ENCODE data around the gene ENOX1. TPM values are rescaled to one million over a fixed set of nuclear protein-coding genes. Genes with fewer than 3 reads are reported as not detected.

ENOX1 gene
- total RNA-seq, 1 experiment from 2014 or later = 1.8 TPM

DNA sequence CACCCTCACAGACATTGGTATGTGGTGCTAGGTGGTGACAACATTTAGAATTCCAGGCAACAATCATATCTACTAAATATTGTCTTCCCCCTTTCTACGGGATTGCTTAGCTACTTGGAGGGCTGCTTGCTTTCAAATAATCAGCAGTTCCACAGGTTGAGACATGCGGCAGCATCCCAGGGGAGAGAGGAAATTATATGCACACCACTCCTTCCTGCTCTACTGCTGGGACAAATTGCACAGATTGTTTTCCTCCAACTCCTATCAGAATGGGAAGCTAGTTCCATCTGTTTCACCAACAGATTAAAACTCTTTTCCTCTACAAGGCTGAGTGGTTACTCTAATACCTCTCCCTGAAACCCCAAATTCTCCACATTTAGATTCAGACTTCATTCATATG is 488.0 kb downstream of the ENOX1 start:
- Mint-ChIP-seq H3K27me3 (ENCODE audit: insufficient read depth, unreplicated experiment) (no peaks in the 10 kb centered on the region), H3K27ac (ENCODE audit: low read depth, unreplicated experiment) (no peak overlapping the region), H3K36me3 (ENCODE audit: insufficient read depth, unreplicated experiment) (no peaks in the 10 kb centered on the region), H3K4me3 (ENCODE audit: unreplicated experiment) (no peak overlapping the region), H3K4me1 (ENCODE audit: insufficient read depth, unreplicated experiment) (peaks cover 31% of the 10 kb centered on the region), H3K9me3 (ENCODE audit: unreplicated experiment) (no peaks in the 10 kb centered on the region)
- intact Hi-C loops (cut with micrococcal nuclease) = no loop called here
- CTCF ChIA-PET = interaction anchor here (1.3 kb wide), 1 partner anchor 18 kb away, joined by 4 read pairs; no protein-coding TSS in a partner anchor
- no TSS peak for BruUV-seq (replicated peaks)
- POLR2A ChIA-PET = no interaction called here
- no peak for TF ChIP-seq CTCF (IDR thresholded peaks at IDR 0.05; ENCODE audit: unreplicated experiment)
- DNase-seq (ENCODE audit: unreplicated experiment) = no peak

DNA sequence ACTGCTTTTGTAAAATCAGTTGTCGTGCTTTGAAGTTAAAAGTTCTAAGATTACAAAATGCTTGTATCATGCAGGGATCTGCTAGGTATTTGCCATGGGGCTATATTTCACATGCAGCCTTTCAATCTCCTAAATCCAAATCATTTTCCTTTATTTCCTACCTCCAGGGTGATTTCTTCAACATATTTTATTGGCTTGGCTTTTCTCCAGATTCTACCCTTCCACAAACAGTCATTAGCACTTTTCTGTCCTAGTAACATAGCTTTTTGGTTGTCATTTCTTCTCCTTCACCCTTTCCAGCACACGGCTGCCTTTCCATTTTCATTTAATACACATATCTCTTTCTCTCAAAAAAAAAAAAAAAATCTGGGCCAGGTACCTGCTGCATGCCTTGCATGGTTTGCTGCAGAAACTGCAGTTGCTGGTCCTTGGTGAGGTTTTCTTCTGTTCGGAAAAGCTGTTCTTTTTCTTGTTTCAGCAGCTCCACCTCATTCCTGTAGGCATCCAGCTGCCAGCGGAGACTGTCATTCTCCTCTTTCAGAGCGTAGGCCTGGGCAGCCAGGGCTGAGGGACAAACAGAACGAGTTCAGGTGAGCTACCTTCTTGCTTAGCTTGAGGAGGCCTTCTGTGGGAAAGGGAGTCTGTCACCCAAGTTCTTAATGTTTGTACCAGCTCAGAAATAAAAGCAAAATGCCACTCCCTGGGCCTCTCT is 488.6 kb downstream of the ENOX1 start:
- intact Hi-C loops (cut with micrococcal nuclease) = no loop called here
- no peak for TF ChIP-seq CTCF (IDR thresholded peaks at IDR 0.05; ENCODE audit: unreplicated experiment)
- Mint-ChIP-seq H3K27ac (ENCODE audit: low read depth, unreplicated experiment) (no peak overlapping the region), H3K36me3 (ENCODE audit: insufficient read depth, unreplicated experiment) (no peaks in the 10 kb centered on the region), H3K4me3 (ENCODE audit: unreplicated experiment) (no peak overlapping the region), H3K4me1 (ENCODE audit: insufficient read depth, unreplicated experiment) (peaks cover 31% of the 10 kb centered on the region), H3K9me3 (ENCODE audit: unreplicated experiment) (no peaks in the 10 kb centered on the region), H3K27me3 (ENCODE audit: insufficient read depth, unreplicated experiment) (no peaks in the 10 kb centered on the region)
- no TSS peak for BruUV-seq (replicated peaks)
- POLR2A ChIA-PET = no interaction called here
- no peak for DNase-seq (ENCODE audit: unreplicated experiment)
- CTCF ChIA-PET = interaction anchor here (1.3 kb wide), 1 partner anchor 19 kb away, joined by 4 read pairs; no protein-coding TSS in a partner anchor

DNA sequence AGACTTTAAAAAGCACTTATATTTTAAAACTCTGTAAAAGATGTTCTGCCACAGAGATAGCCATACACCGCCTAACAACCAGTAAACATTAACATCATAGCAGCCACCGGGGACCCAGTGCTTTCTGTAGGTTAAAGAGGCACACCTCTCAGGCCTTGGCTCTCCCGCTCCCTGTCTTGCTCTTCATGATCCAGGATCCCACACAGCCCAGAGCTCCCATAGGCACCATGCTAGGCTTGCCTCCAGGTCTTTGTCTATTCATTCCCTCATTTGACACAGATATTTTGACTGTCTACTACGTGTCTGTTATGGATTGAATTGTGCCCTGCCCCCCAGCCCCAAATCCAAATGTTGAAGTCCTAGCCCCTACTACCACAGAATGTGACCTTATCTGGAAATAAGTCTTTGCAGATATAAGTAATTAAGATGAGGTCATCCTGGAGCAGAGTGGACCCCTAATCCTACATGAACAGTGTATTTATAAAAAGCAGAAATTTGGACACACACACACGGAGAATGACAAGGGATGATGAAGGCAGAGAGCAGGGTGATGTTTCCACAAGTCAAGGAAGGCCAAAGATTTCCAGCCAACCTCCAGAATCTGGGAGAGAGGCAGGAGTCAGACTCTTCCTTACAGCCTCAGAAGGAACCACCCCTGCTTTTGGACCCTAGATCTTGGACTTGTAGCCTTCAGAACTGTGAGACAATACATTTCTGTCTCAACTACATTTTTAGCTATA is 490.8 kb downstream of the ENOX1 start:
- POLR2A ChIA-PET = no interaction called here
- peaks cover 30% of the 10 kb centered on the region for H3K4me1 Mint-ChIP-seq (ENCODE audit: insufficient read depth, unreplicated experiment)
- DNase-seq (ENCODE audit: unreplicated experiment) = no peak
- no peak overlapping the region for H3K27ac Mint-ChIP-seq (ENCODE audit: low read depth, unreplicated experiment)
- no peaks in the 10 kb centered on the region for H3K36me3 Mint-ChIP-seq (ENCODE audit: insufficient read depth, unreplicated experiment)
- no peak overlapping the region for H3K4me3 Mint-ChIP-seq (ENCODE audit: unreplicated experiment)
- TF ChIP-seq CTCF (IDR thresholded peaks at IDR 0.05; ENCODE audit: unreplicated experiment) = no peak
- BruUV-seq (replicated peaks) = no TSS peak
- CTCF ChIA-PET = no interaction called here
- H3K27me3 Mint-ChIP-seq (ENCODE audit: insufficient read depth, unreplicated experiment) = no peaks in the 10 kb centered on the region
- intact Hi-C loops (cut with micrococcal nuclease) = no loop called here
- H3K9me3 Mint-ChIP-seq (ENCODE audit: unreplicated experiment) = no peaks in the 10 kb centered on the region

DNA sequence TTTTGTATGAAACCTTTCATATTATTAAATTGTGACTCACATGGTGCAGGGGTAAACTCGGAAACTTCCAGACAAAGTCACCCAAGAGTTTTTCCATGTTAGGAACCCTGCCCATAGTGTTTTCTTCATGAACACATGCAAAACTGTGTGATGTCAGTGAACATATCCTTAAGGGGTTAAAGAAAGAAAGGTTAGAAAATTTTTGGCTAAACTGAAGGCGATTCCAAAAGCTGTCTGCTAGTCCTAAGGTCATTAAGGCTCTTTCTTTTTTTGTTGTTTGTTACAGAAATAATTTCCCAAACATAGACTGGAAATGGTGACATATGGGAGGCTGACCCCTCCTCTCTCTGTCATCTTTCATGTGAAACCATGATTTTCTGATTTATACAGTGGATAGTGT is 491.5 kb downstream of the ENOX1 start:
- POLR2A ChIA-PET = no interaction called here

More for the DNA sequence above, 491.5 kb downstream of the ENOX1 start:
- Mint-ChIP-seq H3K27ac (ENCODE audit: low read depth, unreplicated experiment) (no peak overlapping the region), H3K36me3 (ENCODE audit: insufficient read depth, unreplicated experiment) (no peaks in the 10 kb centered on the region), H3K4me1 (ENCODE audit: insufficient read depth, unreplicated experiment) (peaks cover 23% of the 10 kb centered on the region), H3K9me3 (ENCODE audit: unreplicated experiment) (no peaks in the 10 kb centered on the region), H3K27me3 (ENCODE audit: insufficient read depth, unreplicated experiment) (no peaks in the 10 kb centered on the region), H3K4me3 (ENCODE audit: unreplicated experiment) (no peak overlapping the region)
- CTCF ChIA-PET = no interaction called here
- intact Hi-C loops (cut with micrococcal nuclease) = no loop called here
- no peak for DNase-seq (ENCODE audit: unreplicated experiment)
- no TSS peak for BruUV-seq (replicated peaks)
- no peak for TF ChIP-seq CTCF (IDR thresholded peaks at IDR 0.05; ENCODE audit: unreplicated experiment)

Data from MCF 10A (cell line).